A549 (cell line): ENCODE data around the gene ANKZF1. TPM values are rescaled to one million over a fixed set of nuclear protein-coding genes. Genes with fewer than 3 reads are reported as not detected.
A peak's percentile ranks its signal among the peaks of the same experiment; 100 is the strongest.

Experiments
- ATAC-seq, 2 experiments: fragments of 200-7000 bp in 1 of 2; fragments of >200 bp in 1 of 2; cut with Nextera tagmentation in 1 of 2; cut with Tn5 transposase in 1 of 2; 3 replicates each; pipeline versions ENCODE4 v1.8.0 to v1.9.1; 2018 to 2020; ENCODE audit warnings: mild to moderate bottlenecking in 1 of 2, moderate library complexity in 1 of 2
- CTCF ChIA-PET: fragments of 300-600 bp; sonication (Branson Sonifier 250); formaldehyde crosslinking; extraction: SDS; loops from one replicate; lab custom pipeline; 2021; ENCODE audit warnings: antibody characterized with exemption, inconsistent platforms; lab: Yijun Ruan, JAX
- POLR2A ChIA-PET: fragments of 350-600 bp; formaldehyde crosslinking; extraction: SDS; loops from one replicate; lab custom pipeline; 2021; ENCODE audit warnings: antibody characterized with exemption, inconsistent platforms; lab: Yijun Ruan, JAX
- DNase-seq, 2 experiments: peaks; one replicate each; pipeline versions ENCODE4 v3.0.0 to v3.0.0-alpha.2; 2011 to 2016; ENCODE audit warnings: low read depth in 1 of 2, low spot score in 1 of 2
- FAIRE-seq: peaks from 2 replicates; lab custom pipeline; 2011; peaks lifted over from hg19 to GRCh38; lab: Jason Lieb, UNC
- H3K27ac ChIP-seq, 2 experiments: fragments of >200 bp; sonication (Bioruptor Twin); formaldehyde crosslinking; 3 replicates each; pipeline ENCODE4 v1.5.1; 2016 to 2017
- H3K4me1 ChIP-seq: fragments of >200 bp; sonication (Bioruptor Twin); formaldehyde crosslinking; 3 replicates; pipeline ENCODE4 v1.6.1; 2016
- H3K4me2 ChIP-seq: fragments of >200 bp; sonication (Bioruptor Twin); formaldehyde crosslinking; 3 replicates; pipeline ENCODE4 v1.6.1; 2016
- H3K4me3 ChIP-seq: fragments of >200 bp; sonication (Bioruptor Twin); formaldehyde crosslinking; 3 replicates; pipeline ENCODE4 v1.5.1; 2016
- H3K9me3 ChIP-seq: fragments of >200 bp; sonication (Bioruptor Twin); formaldehyde crosslinking; 3 replicates; pipeline ENCODE4 v1.6.1; 2016
- BHLHE40 ChIP-seq: IDR thresholded peaks from 2 replicates; pipeline ENCODE4 v1.6.1; 2012; ENCODE audit warnings: low read depth, low read length, inconsistent platforms
- CHD2 ChIP-seq: fragments of 150-350 bp; IDR thresholded peaks from 2 replicates; pipeline ENCODE4 v1.6.1; 2014; ENCODE audit warnings: low read length; ENCODE audit not compliant: partially characterized antibody
- CHD4 ChIP-seq: fragments of 200-600 bp; sonication (generic); IDR thresholded peaks from 2 replicates; pipeline ENCODE4 v1.6.1; 2016; ENCODE audit warnings: antibody characterized with exemption, mild to moderate bottlenecking, borderline replicate concordance
- CTCF ChIP-seq: fragments of >200 bp; sonication (Bioruptor Twin); formaldehyde crosslinking; IDR thresholded peaks from 3 replicates; pipeline ENCODE4 v1.5.1; 2016
- ESRRA ChIP-seq: fragments of 150-350 bp; IDR thresholded peaks from 2 replicates; pipeline ENCODE4 v1.6.1; 2014; ENCODE audit warnings: mild to moderate bottlenecking, low read length, borderline replicate concordance
- FOSL2 ChIP-seq, 2 experiments: fragments of 450-650 bp in 1 of 2; fragments of >200 bp in 1 of 2; sonication (Bioruptor Twin) in 1 of 2; formaldehyde crosslinking; IDR thresholded peaks; 2 replicates each; pipeline versions ENCODE4 v1.5.0 to v1.6.1; 2016 to 2020; ENCODE audit warnings: mild to moderate bottlenecking in 1 of 2, moderate library complexity in 1 of 2
- FOXS1 ChIP-seq: fragments of 250-450 bp; sonication (Bioruptor Pico); IDR thresholded peaks from 2 replicates; pipeline ENCODE4 v1.5.0; 2020; ENCODE audit warnings: mild to moderate bottlenecking, moderate library complexity
- GATA3 ChIP-seq: IDR thresholded peaks from 2 replicates; pipeline ENCODE4 v1.6.1; 2012; ENCODE audit warnings: borderline replicate concordance
- HOXB13 ChIP-seq: fragments of 250-450 bp; sonication (Bioruptor Pico); IDR thresholded peaks from 2 replicates; pipeline ENCODE4 v1.5.0; 2020; ENCODE audit warnings: low read depth, mild to moderate bottlenecking, moderate library complexity
- HOXB5 ChIP-seq: fragments of 250-450 bp; sonication (Bioruptor Pico); IDR thresholded peaks from 2 replicates; pipeline ENCODE4 v1.5.0; 2020; ENCODE audit warnings: mild to moderate bottlenecking, moderate library complexity
- JUNB ChIP-seq: fragments of >200 bp; sonication (Bioruptor Twin); formaldehyde crosslinking; IDR thresholded peaks from 2 replicates; pipeline ENCODE4 v1.6.1; 2016
- MAZ ChIP-seq: fragments of 150-350 bp; IDR thresholded peaks from 2 replicates; pipeline ENCODE4 v1.6.1; 2014; ENCODE audit warnings: antibody characterized with exemption, low read depth, low read length, borderline replicate concordance
- NFE2L2 ChIP-seq: fragments of 150-350 bp; conservative IDR thresholded peaks from 2 replicates; pipeline ENCODE4 v1.6.1; 2014; ENCODE audit warnings: low read length
- NR3C1 ChIP-seq: fragments of >200 bp; sonication (Bioruptor Twin); formaldehyde crosslinking; IDR thresholded peaks from 3 replicates; pipeline ENCODE4 v1.6.1; 2017
- RAD21 ChIP-seq, 2 experiments: fragments of >200 bp in 1 of 2; sonication (Bioruptor Twin) in 1 of 2; formaldehyde crosslinking in 1 of 2; IDR thresholded peaks in 1 of 2; conservative IDR thresholded peaks in 1 of 2; 2 replicates in 1 of 2; 3 replicates in 1 of 2; pipeline ENCODE4 v1.6.1; 2012 to 2018; ENCODE audit warnings: inconsistent platforms in 1 of 2
- RARB ChIP-seq: fragments of 250-450 bp; sonication (Bioruptor Pico); IDR thresholded peaks from 2 replicates; pipeline ENCODE4 v1.8.0; 2021; ENCODE audit warnings: mild to moderate bottlenecking, moderate library complexity
- RFX5 ChIP-seq: fragments of 450-650 bp; IDR thresholded peaks from 2 replicates; pipeline ENCODE4 v1.7.1; 2014; ENCODE audit warnings: antibody characterized with exemption, mild to moderate bottlenecking, moderate library complexity
- SMC3 ChIP-seq: fragments of >200 bp; sonication (Bioruptor Twin); formaldehyde crosslinking; IDR thresholded peaks from 3 replicates; pipeline ENCODE4 v1.6.1; 2018; ENCODE audit warnings: inconsistent platforms
- ZFP36 ChIP-seq: fragments of 450-650 bp; IDR thresholded peaks from 2 replicates; pipeline ENCODE4 v1.6.1; 2014; ENCODE audit warnings: borderline replicate concordance; ENCODE audit not compliant: partially characterized antibody
- WGBS: methylation state at CpG from one replicate; pipeline ENCODE4 v1.1.6; 2017; ENCODE audit errors: missing lambda C conversion rate; 5-methylcytosine and 5-hydroxymethylcytosine counted together
- polyA plus RNA-seq, 4 experiments: library from polyadenylated mRNA; depleted of rRNA in 3 of 4; stranded (reverse); fragments of >200 nt; fragmentation: RNase III in 1 of 4; extraction: RNeasy Plus Mini Kit Qiagen cat#74134 plus additional on column Dnase treatment in 1 of 4; gene quantifications; 2 replicates in 3 of 4; 3 replicates in 1 of 4; pipeline ENCODE4 v1.2.3, GENCODE V29; 2011 to 2017
- TF ChIP-seq, protein P1 (sequence below): IDR thresholded peaks from 2 replicates; pipeline ENCODE4 v1.6.1; 2012

The ANKZF1 gene
- polyA plus RNA-seq, 2 of the 4 experiments (the other 2 are of a cell fraction), result 23.2 to 30.3 TPM

DNA sequence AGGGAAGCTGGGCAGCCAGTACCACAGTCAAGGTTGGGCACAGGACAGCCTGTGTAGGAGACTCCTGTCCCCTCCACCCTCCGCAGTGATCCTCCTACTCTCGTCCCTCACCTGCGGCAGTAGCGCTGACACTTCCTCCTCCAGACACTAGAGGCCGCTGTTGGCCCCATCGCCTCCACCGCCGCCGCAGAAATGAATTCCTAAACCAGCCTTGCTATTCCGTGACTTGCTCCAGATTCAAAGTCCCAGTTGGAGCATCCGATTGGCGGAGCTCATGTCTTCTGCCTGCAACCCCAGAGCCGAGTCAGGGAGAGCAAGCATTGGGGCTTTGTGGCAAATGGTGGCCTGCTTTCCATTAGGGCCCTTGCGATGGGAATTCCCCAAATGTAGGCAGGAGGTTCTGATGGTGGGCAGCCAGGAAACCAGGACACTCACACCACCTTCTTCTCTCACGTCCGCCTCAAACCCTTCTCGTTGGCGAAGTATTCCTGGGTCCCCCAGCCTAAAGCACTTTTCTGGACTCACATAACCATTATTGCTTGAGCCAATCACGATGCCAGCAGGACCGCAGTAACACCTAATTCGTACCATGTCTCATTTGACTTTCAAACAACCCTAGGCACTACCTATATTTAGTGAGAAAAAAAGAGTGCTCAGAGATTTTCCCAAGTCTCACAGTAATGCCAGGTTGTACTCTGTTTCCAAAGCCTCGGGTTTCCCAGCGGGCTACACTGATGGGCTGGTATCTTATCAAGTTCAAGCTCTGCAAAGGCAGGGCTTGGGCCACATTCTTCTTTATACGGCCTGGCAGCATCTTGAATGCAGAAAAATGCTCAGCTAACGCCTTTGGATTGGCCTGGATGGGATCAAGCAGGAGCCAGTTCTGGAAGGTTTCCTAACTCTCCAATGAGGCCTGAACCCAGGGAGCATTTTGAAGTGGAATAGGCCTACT, 48.4 kb downstream of the ANKZF1 start:
- Histone ChIP-seq H3K27ac (peak overlapping the region; percentile 96 to 99), H3K9me3 (no peaks in the 10 kb centered on the region), H3K4me2 (peak overlapping the region; percentile 95), H3K4me1 (peaks cover 67% of the 10 kb centered on the region), H3K4me3 (peak overlapping the region; percentile 66; the same call in 2 of the 3 replicates)
- DNase-seq (peak; percentile 72 to 83), FAIRE-seq (no peak), ATAC-seq (peak; percentile 9 to 37; a peak in 4 of 6 replicates)
- TF ChIP-seq GATA3 (no peak), FOSL2 (IDR thresholded peaks at IDR 0.05) (no peak), FOSL2 (CRISPR knock-in tag; IDR thresholded peaks at IDR 0.05) (0 out of 2 replicates have a peak, but pooled peaks have one; percentile 7), HOXB13 (CRISPR knock-in tag) (no peak), MAZ (no peak), FOXS1 (CRISPR knock-in tag) (no peak), CHD4 (no peak), NR3C1 (no peak), SMC3 (peak; percentile 66), HOXB5 (CRISPR knock-in tag) (peak; percentile 12; the same call in 1 of the 2 replicates), ESRRA (no peak), BHLHE40 (no peak), CTCF (peak; percentile 86), RARB (no peak), RAD21 (conservative IDR thresholded peaks at IDR 0.05 in 1 of 2, IDR thresholded peaks at IDR 0.05 in 1 of 2) (peak; percentile 73), NFE2L2 (no peak)
- TF ChIP-seq, protein P1, sequence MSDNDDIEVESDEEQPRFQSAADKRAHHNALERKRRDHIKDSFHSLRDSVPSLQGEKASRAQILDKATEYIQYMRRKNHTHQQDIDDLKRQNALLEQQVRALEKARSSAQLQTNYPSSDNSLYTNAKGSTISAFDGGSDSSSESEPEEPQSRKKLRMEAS, result peak; percentile 30; the same call in 1 of the 2 replicates
- ChIA-PET CTCF (interaction anchor here (0.6 to 16.2 kb wide), 39 partner anchors 8 to 312 kb away, joined by 3 to 540 read pairs (median 5); partner anchors contain the start of genes ABCB6, ANKZF1, ATG9A and CNPPD1), POLR2A (interaction anchor here (0.9 to 3.0 kb wide), 12 partner anchors 15 to 101 kb away, joined by 3 to 51 read pairs (median 7); partner anchors contain the start of genes ABCB6, ANKZF1, ATG9A and CNPPD1)
- WGBS, result 35% methylated on average over 25 of the region's 25 CpGs

GRCh38 chr2:219278655-219279150, 49.1 kb downstream of the ANKZF1 start:
- Histone ChIP-seq H3K9me3 (no peaks in the 10 kb centered on the region), H3K4me2 (peak overlapping the region; percentile 95), H3K4me1 (peaks cover 60% of the 10 kb centered on the region), H3K27ac (peak overlapping the region; percentile 96 to 99), H3K4me3 (peak overlapping the region; percentile 66)
- ChIA-PET CTCF (interaction anchor here (0.6 to 16.2 kb wide), 25 partner anchors 8 to 266 kb away, joined by 3 to 540 read pairs (median 5); partner anchors contain the start of genes ABCB6, ANKZF1, CNPPD1 and GLB1L), POLR2A (interaction anchor here (0.5 to 3.0 kb wide), 13 partner anchors 13 to 102 kb away, joined by 3 to 51 read pairs (median 6); partner anchors contain the start of genes ABCB6, ANKZF1, ATG9A and CNPPD1)
- no peak; a peak in 1 of 6 replicates for ATAC-seq
- TF ChIP-seq RFX5 (no peak), HOXB5 (CRISPR knock-in tag) (0 out of 2 replicates have a peak, but pooled peaks have one; percentile 21), ZFP36 (no peak), CHD2 (peak; percentile 40), JUNB (peak; percentile 84; the same call in 1 of the 2 replicates), RAD21 (conservative IDR thresholded peaks at IDR 0.05 in 1 of 2, IDR thresholded peaks at IDR 0.05 in 1 of 2) (no peak; a peak in 1 of 5 replicates)
- FAIRE-seq, result no peak
- 28% methylated on average over 9 of the region's 9 CpGs for WGBS
- DNase-seq, result no peak
